Large intestine (tissue), 12 donors: Measurements from ENCODE around the gene PTPN12. TPM values are rescaled to one million over a fixed set of nuclear protein-coding genes. Genes with fewer than 3 reads are reported as not detected.
"Not testable (repeated sequence)": the region's sequence is repeated elsewhere in the genome, so short reads cannot be mapped to it uniquely, and the experiment has no call there.

ENCODE experiments used
- DNase-seq, 2 donors: peaks; one replicate each; pipeline versions ENCODE4 v3.0.0 to v3.0.0-alpha.2; 2013
- H3K27ac ChIP-seq: one replicate; pipeline ENCODE4 v1.5.1; 2013; ENCODE audit warnings: low read length
- H3K27me3 ChIP-seq: 2 replicates; pipeline ENCODE4 v1.6.1; 2013; ENCODE audit warnings: low read length; ENCODE audit not compliant: control insufficient read depth, insufficient read depth
- H3K36me3 ChIP-seq: 2 replicates; pipeline ENCODE4 v1.6.1; 2013; ENCODE audit warnings: low read length; ENCODE audit not compliant: control insufficient read depth, insufficient read depth
- H3K4me1 ChIP-seq: one replicate; pipeline ENCODE4 v1.6.1; 2013; ENCODE audit warnings: low read length; ENCODE audit not compliant: control insufficient read depth, insufficient read depth
- H3K4me3 ChIP-seq: one replicate; pipeline ENCODE4 v1.5.1; 2013; ENCODE audit warnings: low read length
- H3K9me3 ChIP-seq: one replicate; pipeline ENCODE4 v1.6.1; 2013; ENCODE audit warnings: mild to moderate bottlenecking, low read depth, low read length, moderate library complexity; ENCODE audit not compliant: control insufficient read depth
- WGBS: methylation state at CpG from one replicate; pipeline ENCODE4 v1.1.5; 2013; ENCODE audit warnings: low lambda C conversion rate; ENCODE audit not compliant: insufficient coverage; 5-methylcytosine and 5-hydroxymethylcytosine counted together
- long read RNA-seq, 11 donors: transcript quantifications; one replicate each; lab custom pipeline, GENCODE V29; 2026
- polyA plus RNA-seq: library from polyadenylated mRNA; unstranded; fragments of 120-200 nt; gene quantifications from one replicate; pipeline ENCODE4 v1.2.1, GENCODE V29; 2013

Gene PTPN12
- polyA plus RNA-seq: 47.6 TPM
- long read RNA-seq, donor 1, partial matches to known transcripts: 0 of 2 reads
- long read RNA-seq, donor 1, other reads (novel, unspliced or antisense): 0 of 2 reads
- long read RNA-seq, donor 2, partial matches to known transcripts: 29 of 30 reads
- long read RNA-seq, donor 2, other reads (novel, unspliced or antisense): 0 of 30 reads
- long read RNA-seq, donor 3, transcript PTPN12-201 (18 exons, 3,406 nt): major isoform, 8 of 44 reads
- long read RNA-seq, donor 3, partial matches to known transcripts: 36 of 44 reads
- long read RNA-seq, donor 3, other reads (novel, unspliced or antisense): 0 of 44 reads
- long read RNA-seq, donor 4: 0 reads
- long read RNA-seq, donor 5, partial matches to known transcripts: 0 of 2 reads
- long read RNA-seq, donor 5, other reads (novel, unspliced or antisense): 0 of 2 reads
- long read RNA-seq, donor 6, partial matches to known transcripts: 30 of 32 reads
- long read RNA-seq, donor 6, other reads (novel, unspliced or antisense): 0 of 32 reads
- long read RNA-seq, donor 7: 0 reads
- long read RNA-seq, donor 8, partial matches to known transcripts: 22 of 28 reads
- long read RNA-seq, donor 8, other reads (novel, unspliced or antisense): 0 of 28 reads
- long read RNA-seq, donor 9, partial matches to known transcripts: 6 of 8 reads
- long read RNA-seq, donor 9, other reads (novel, unspliced or antisense): 0 of 8 reads
- long read RNA-seq, donor 10: 0 reads
- long read RNA-seq, donor 11, partial matches to known transcripts: 6 of 7 reads
- long read RNA-seq, donor 11, other reads (novel, unspliced or antisense): 0 of 7 reads

DNA sequence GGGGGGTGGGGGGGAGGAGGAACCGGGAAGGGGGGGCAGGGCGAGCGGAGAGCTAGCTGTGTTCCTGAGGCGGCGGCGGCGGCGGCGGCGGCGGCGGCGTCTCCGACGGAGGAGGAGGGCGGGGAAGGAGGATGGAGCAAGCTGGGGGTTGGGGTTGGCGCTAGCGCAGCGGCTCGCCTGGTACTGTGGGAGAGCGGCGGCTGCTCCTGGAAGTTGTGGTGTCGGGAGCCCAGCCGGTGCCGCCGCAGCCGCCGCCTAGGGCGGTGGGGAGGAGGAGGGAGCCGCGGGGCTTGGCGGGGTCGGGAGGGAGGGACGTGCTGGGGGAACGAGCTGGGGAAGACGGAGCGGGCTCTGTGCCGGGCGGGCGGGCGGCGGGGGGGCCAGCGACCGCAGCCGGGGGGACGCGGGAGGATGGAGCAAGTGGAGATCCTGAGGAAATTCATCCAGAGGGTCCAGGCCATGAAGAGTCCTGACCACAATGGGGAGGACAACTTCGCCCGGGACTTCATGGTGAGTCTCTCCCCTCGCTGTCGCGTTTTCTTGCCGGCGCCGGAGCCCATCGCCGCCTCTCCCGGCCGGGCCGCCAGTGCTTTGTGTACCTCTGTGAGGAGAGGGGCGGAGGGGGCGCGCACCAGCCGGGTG lies at the start of gene PTPN12:
Gene PTPN12, plus strand, starts transcription at position 160 of the 642 bp plus-strand sequence. Its CDS starts 252 bp downstream, at position 412.
- Histone ChIP-seq H3K36me3 (no peaks in the 10 kb centered on the region), H3K4me1 (peaks cover 11% of the 10 kb centered on the region), H3K27ac (peak within 1 kb of the TSS; percentile 83), H3K4me3 (peak within 1 kb of the TSS; percentile 70), H3K27me3 (no peaks in the 10 kb centered on the region), H3K9me3 (peaks cover 6% of the 10 kb centered on the region)
- DNase-seq: no peak
- no CpG with 5 or more reads among the region's 64 CpGs for WGBS

GRCh38 chr7:77488986-77489385 lies 48.1 kb upstream of the PTPN12 start:
- Histone ChIP-seq H3K27ac (no peak overlapping the region), H3K36me3 (no peaks in the 10 kb centered on the region), H3K4me1 (no peaks in the 10 kb centered on the region), H3K4me3 (no peak overlapping the region), H3K9me3 (peaks cover 3% of the 10 kb centered on the region), H3K27me3 (no peaks in the 10 kb centered on the region)
- WGBS: no CpG with 5 or more reads among the region's 1 CpG
- DNase-seq: no peak

DNA sequence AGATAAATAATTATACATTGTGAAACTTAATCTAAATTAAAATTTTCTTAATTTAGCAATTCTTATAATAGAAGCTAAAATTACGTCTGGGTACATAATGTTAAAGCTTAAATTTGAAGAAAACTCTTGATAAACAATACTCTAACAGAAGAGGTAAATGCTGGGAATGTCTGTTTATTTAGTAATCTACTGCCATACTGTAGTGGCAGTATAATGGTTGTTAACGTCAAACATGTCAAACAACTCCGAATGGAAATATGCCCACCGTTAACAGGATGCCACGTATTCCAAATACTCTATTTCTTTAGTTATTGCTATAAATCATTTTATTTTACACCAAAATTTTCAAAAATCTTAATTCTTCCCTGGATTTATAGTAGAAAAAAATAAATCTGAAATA lies 40.0 kb upstream of the PTPN12 start:
- Histone ChIP-seq H3K4me1 (no peaks in the 10 kb centered on the region), H3K36me3 (no peaks in the 10 kb centered on the region), H3K27ac (no peak overlapping the region), H3K4me3 (no peak overlapping the region), H3K9me3 (peaks cover 8% of the 10 kb centered on the region), H3K27me3 (no peaks in the 10 kb centered on the region)
- WGBS: no CpG with 5 or more reads among the region's 5 CpGs
- no peak for DNase-seq

- WGBS: 20% methylated on average over 1 of the region's 6 CpGs
- DNase-seq: no peak
- H3K9me3 ChIP-seq: peaks cover 7% of the 10 kb centered on the region
These were observed 38.3 kb upstream of the PTPN12 start for GRCh38 chr7:77498659-77499379.

DNA sequence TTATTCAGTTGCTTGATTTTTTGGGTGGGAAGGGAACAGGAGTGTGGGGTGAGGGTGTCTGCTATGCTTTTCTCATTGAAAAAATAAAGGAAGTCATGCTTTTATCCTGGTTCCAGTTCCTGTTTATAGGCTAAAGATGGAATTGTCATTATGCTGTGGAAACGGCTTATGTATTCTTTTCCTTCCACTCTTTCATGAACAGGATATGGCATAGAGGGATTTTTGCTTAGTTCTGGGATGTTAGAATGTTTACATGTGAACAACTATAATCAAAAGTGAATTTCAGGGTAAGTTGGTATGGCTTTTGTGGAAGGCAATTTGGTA lies 35.9 kb upstream of the PTPN12 start:
- no peak for DNase-seq
- WGBS: no CpG with 5 or more reads among the region's 1 CpG
- Histone ChIP-seq H3K9me3 (no peaks in the 10 kb centered on the region), H3K27ac (no peak overlapping the region), H3K4me3 (no peak overlapping the region), H3K36me3 (no peaks in the 10 kb centered on the region), H3K4me1 (no peaks in the 10 kb centered on the region), H3K27me3 (no peaks in the 10 kb centered on the region)

More at GRCh38 chr7:77498659-77499379, 38.3 kb upstream of the PTPN12 start:
- Histone ChIP-seq H3K27ac (no peak overlapping the region), H3K36me3 (no peaks in the 10 kb centered on the region), H3K27me3 (no peaks in the 10 kb centered on the region), H3K4me1 (no peaks in the 10 kb centered on the region), H3K4me3 (no peak overlapping the region)

GRCh38 chr7:77504951-77505350 lies 32.1 kb upstream of the PTPN12 start:
- no peak for DNase-seq
- H3K9me3 ChIP-seq: peaks cover 4% of the 10 kb centered on the region
- H3K36me3 ChIP-seq: no peaks in the 10 kb centered on the region
- H3K4me1 ChIP-seq: no peaks in the 10 kb centered on the region
- H3K27me3 ChIP-seq: no peaks in the 10 kb centered on the region
- no peak overlapping the region for H3K27ac ChIP-seq
- no peak overlapping the region for H3K4me3 ChIP-seq

- H3K4me1 ChIP-seq: no peaks in the 10 kb centered on the region
- 100% methylated on average over 1 of the region's 1 CpG for WGBS
These were observed 30.2 kb upstream of the PTPN12 start for GRCh38 chr7:77506899-77507298.

DNA sequence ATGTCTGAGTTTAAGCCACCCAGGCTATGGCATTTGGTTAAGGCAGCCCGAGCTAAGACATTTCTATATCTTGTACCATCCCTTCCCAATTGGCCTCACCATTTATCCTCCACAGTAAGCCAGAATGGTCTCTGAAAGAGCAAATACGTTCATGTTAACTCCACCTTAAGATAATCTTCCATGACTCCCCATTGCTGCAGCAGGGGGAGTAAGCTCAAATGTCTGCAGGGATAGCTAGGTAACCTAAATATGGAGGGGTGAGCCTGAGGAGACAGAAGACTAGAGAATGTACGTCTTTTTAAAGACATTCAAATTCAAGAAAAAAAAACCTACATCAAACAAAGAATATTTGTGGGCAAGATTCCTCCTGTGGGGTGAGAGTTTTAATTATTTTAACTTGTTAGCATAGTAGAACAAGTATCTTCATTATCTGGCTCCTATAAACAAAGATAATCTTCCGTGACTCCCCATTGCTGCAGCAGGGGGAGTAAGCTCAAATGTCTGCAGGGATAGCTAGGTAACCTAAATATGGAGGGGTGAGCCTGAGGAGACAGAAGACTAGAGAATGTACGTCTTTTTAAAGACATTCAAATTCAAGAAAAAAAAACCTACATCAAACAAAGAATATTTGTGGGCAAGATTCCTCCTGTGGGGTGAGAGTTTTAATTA lies 24.0 kb upstream of the PTPN12 start:
- H3K4me3 ChIP-seq, H3K27ac ChIP-seq, DNase-seq, H3K36me3 ChIP-seq, H3K9me3 ChIP-seq, H3K27me3 ChIP-seq, H3K4me1 ChIP-seq: not testable (repeated sequence)
- no CpG with 5 or more reads among the region's 5 CpGs for WGBS

More at GRCh38 chr7:77506899-77507298, 30.2 kb upstream of the PTPN12 start:
- Histone ChIP-seq H3K27ac (no peak overlapping the region), H3K36me3 (no peaks in the 10 kb centered on the region), H3K4me3 (no peak overlapping the region), H3K9me3 (peaks cover 4% of the 10 kb centered on the region), H3K27me3 (no peaks in the 10 kb centered on the region)
- DNase-seq: no peak

- peak in 1 of 2 donors; percentile 15 for DNase-seq
- H3K4me1 ChIP-seq: peaks cover 5% of the 10 kb centered on the region
- 54% methylated on average over 2 of the region's 3 CpGs for WGBS
- no peaks in the 10 kb centered on the region for H3K27me3 ChIP-seq
- H3K27ac ChIP-seq: no peak overlapping the region
- H3K4me3 ChIP-seq: no peak overlapping the region
- H3K9me3 ChIP-seq: no peaks in the 10 kb centered on the region
- no peaks in the 10 kb centered on the region for H3K36me3 ChIP-seq
These were observed 21.0 kb upstream of the PTPN12 start for GRCh38 chr7:77516085-77516484.
